GM18517 (cell line): Measurements from ENCODE around the gene AGL.
"Not testable (repeated sequence)": the region's sequence is repeated elsewhere in the genome, so short reads cannot be mapped to it uniquely, and the experiment has no call there.

Experiments used
- ATAC-seq: cut with Tn5 transposase; IDR thresholded peaks from one replicate; pipeline ENCODE4 v1.9.1; 2021; ENCODE audit warnings: mild to moderate bottlenecking, moderate library complexity; ENCODE audit not compliant: unreplicated experiment

The AGL gene

DNA sequence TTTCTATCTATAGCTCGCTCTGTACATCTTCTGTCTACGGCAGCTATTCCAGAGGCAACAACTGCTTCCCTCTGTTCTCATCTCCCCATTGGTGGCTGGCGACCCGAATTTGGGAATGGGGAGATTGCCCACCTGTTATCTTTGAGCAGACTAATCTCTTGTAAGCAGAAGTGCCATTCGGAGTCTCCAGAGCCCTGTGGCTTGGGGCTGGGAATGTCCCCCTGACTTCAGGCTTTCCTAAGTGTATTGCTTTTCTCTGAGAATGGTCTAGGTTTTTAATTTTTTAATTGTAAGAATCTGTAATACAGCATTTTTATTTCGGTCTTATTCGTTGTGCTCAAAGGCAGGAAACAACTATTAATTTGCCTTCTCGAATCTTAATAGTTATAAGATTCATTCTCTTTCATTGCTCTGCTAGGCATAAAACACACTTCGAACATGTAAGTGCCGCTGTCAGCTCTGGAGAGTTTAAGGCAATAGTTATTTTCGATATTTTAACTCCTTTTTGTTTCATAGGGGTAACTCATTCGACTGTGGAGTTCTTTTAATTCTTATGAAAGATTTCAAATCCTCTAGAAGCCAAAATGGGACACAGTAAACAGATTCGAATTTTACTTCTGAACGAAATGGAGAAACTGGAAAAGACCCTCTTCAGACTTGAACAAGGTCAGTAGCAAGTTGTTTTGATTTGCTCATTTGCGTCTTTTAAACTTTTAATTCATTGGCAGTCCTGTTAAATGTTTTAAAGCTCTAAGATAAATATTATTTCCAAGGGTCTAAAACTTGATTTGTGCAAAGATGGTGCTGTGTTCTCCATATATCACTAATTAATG is 514 bp downstream of the AGL start:
- peak; percentile 12 for ATAC-seq

DNA sequence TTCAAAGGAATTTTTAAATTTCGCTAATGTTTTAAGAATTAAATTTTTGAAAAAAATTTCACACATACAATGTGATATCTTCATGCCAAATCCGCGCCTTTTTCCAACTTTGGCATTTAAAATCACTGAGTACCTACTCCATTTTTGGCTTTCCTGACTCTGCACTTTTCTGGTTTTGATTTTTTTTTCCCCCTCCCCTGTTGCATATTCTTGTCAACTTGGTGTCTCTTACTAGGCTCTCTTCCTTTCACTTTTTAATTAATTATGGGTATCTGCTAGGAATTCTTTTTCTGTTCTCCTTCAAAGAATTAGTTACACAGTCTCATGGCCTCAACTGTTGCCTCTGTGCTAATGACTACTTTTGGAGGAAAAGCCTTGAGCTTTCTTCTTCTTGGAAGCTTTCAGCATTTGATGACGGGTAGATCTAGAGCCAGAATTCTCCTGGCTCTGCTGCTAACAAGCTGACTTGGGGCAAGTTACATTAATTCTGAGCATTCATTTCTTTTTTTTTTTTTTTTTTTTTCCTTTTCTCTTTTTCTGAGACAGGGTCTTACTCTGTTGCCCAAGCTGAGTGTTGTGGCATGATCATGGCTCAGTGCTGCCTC is 1.8 kb downstream of the AGL start:
- ATAC-seq, result no peak

DNA sequence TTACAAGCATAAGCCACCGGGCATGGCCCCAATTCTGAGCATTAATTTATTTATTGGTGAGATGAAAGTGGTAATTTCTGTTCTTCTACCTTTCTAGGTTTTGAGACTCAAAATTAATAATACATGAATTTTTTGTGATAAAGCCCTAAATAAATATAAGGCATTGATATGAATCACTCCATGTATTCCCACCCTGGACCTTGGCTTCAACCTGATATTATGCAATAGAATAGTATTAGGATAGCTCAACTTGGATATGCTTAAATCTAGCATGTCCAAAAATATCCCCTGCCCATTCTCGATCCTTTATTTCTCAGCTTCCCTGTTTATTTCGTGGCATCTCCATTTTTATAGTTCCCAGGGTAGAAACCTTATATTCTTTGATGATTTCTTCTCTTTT is 2.5 kb downstream of the AGL start:
- no peak for ATAC-seq

DNA sequence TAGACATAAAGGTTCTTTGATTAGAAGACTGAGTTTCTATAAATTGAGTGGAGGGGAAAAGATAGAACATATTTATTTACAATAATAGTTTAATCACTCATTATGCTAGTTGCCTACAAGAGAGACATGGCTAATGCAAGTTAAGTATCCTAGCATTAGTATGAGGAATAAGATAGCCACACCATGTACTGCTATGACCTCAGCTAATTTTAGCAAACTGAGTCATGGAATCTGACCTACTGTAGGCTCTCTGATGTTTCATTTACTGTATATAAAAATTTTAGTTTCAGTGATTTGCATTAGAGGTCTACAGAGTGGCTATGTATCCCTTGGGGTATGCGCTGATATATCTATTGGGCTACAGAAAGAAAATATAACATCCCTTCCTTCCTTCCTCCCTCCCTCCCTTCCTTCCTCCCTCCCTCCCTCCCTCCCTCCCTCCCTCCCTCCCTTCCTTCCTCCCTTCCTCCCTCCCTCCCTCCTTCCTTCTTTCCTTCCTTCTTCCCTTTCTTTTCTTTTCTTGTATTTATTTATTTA is 5.8 kb downstream of the AGL start:
- ATAC-seq, result no peak

DNA sequence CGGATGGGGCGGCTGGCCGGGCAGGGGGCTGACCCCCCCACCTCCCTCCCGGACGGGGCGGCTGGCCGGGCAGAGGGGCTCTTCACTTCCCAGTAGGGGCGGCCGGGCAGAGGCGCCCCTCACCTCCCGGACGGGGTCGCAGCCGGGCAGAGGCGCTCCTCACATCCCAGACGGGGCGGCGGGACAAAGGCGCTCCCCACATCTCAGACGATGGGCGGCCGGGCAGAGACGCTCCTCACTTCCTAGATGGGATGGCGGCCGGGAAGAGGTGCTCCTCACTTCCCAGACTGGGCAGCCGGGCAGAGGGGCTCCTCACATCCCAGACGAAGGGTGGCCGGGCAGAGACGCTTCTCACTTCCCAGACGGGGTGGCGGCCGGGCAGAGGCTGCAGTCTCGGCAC is 6.9 kb downstream of the AGL start:
- not testable (repeated sequence) for ATAC-seq

DNA sequence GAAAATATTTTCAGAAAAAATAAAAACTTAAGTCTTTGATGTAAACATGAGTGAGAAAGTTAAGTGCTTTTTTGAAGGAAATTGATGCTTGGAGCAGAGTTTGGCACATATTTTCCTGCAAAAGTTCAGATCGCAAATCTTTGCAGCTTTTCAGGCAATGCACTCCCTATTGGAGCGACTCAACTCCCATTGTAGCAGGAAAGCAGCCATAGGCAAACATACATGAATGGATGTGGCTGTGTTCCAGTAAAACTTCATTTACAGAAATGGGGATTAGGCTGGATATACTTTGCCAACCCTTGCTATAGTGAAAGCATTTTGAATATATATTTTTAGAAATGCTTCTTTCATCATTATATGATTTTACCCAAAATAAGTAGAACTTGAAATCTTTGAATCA is 8.1 kb downstream of the AGL start:
- ATAC-seq, result no peak

DNA sequence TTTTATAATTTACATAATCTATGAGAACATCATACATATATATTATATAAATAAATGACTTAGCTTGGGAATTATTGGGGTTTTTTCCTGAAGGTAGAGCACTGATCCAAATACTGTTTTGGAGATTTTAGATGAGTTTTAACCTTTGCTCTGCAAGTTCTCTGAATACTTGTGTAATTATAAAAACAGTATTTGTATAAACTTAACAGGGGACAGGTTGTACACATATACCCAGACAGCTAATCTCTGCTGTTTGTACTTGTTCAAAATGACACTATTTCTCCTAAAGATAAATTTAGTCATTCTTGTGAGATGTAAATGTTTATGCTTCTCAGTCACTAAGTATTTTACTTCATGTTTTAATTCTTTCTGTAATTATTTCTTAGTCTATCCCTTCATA is 8.7 kb downstream of the AGL start:
- no peak for ATAC-seq

DNA sequence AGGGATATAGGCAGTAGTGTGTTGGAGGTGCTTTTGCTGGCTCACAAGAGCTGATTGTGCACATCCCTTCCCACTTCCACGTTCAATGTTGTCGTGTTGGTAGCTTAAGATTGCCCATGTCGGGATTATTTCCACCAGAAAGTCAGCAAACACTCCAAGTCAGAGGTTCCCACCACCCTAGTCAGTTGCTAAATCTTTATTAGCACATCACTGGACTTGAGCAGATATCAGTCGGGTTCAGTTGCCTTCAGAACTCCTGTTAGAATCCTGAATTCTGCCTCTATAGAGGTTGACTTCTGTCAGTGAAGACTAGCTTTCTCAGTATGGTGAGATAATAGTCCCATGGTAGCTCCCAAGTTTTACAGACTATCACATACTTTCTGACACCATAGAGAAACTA is 10.5 kb downstream of the AGL start:
- no peak for ATAC-seq

DNA sequence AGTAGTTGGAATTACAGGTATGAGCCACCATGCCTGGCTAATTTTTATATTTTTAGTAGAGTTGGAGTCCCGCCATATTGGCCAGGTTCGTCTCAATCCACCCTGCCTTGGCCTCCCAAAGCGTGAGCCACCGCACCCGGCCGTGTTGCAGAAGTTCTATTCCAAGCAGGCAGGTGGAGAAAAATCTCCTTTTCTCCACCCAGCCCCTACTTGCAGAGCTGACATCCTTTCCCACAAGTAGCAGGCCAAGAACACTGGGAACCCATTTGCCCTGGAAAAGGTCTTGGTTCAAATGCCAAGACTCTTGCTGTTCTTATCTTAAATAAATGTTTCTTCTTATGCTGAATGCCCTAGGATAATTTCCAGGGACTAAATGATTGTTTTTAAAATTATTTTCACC is 17.5 kb downstream of the AGL start:
- ATAC-seq, result no peak

DNA sequence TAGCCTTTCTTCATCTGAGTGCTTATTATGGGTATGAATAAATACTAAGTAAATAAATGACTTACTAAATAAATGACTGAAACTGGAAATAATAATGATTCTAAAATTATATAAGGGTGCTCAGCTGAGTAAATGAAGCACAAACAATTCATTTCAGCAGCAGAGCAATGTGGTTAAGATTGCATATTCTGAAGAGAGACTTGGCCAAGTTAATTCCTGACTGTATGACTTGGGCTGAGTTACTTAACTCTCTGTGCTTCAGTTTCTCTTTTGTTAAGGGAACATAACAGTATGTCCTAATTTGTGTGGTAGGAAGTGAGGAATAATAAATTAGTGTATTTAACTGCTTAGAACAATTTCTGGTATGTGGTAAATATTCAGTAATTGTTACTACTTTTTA is 19.1 kb downstream of the AGL start:
- ATAC-seq, result no peak

DNA sequence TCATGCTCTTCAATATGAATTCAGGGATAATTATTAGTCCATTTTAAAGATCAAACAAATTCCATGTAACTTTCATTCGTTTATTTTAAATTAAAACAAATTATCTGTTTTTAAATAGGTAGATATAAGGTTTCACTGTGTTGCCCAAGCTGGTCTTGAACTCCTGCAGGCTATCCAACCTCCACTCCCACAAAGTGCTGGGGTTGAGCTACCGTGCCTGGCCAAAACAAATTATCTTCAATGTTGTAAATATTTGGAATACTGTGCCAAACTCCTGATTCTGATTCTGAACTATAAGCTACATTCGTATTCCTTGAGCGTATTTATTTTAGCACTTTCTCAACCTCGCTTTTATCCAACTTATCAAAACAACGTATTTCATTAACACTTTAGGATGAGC is 19.6 kb downstream of the AGL start:
- no peak for ATAC-seq

DNA sequence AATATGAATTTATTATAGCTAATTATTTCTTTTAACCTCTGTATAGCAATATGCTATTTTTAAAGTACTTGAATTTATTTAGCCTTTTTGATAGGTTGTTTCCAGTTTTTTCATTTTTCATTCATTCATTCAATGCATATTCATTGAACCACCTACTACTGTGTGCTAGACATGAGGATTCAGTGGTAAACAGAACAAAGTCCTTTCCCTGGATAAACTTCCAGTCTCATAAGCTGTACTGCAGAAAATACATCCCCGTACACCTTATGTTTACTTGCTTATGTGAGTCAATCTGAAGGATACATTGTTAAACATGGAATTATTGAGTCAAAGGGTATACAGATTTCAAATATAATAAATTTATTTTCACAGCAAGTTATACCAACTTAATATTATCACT is 21.9 kb downstream of the AGL start:
- ATAC-seq, result no peak

DNA sequence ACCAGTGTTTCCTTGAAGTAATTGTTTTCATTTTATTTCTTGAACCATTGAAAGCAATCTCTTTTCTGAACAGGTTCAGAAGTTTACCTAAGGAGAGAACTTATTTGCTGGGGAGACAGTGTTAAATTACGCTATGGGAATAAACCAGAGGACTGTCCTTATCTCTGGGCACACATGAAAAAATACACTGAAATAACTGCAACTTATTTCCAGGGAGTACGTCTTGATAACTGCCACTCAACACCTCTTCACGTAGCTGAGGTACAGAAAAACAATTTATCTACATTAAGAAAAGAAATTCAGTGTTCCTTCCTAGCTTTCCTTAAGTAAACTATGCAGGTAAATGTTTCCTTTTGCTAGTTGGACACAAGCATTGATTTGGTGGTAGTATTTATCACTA is 27.4 kb downstream of the AGL start:
- ATAC-seq, result no peak

DNA sequence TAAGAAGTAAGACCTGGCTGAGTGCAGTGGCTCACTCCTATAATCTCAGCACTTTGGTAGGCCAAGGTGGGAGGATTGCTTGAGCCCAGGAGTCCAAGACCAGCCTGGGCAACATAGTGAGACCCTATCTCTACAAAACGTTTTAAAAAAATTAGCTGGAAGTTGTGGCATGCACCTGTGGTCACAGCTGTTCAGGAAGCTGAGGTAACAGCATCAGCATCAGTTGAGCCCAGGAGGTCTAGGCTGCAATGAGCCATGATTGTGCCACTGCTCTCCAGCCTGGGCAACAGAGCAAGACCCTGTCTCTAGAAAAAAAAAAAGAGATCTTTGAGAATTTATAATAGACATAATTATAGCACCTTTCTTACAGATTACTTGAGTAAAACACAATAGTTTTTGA is 36.0 kb downstream of the AGL start:
- no peak for ATAC-seq

DNA sequence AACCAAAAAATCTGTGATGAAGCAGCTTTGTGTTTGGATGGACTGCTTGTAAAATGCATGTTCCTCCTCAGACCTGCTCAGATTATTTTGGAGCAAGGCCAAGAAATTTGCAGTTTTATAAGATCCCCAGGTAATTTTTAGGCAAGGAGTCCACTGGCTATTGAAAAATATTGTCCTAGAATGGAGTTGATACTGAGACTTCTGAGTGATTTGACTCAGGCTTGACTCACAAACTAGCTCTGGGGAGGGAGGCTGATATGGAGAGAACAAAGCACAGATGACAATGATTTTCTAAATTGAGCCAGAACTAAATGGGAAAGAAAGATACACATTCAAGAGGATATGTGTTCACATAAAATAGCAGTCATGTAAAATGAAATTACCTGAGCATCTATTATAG is 36.7 kb downstream of the AGL start:
- ATAC-seq, result no peak

DNA sequence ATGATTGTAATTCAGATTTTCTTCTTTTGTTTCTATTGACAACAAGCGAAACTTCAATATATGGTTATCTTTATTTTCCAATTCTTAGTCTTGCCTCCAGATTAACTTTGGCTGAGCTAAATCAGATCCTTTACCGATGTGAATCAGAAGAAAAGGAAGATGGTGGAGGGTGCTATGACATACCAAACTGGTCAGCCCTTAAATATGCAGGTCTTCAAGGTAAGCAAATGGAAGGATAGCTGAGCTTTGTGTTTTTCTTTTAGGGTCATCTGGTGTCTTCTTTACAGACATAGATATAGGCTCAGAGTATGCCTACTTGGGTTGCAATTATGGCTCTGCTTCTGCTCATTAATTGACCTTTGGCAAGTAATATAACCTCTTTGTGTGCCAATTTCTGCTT is 37.7 kb downstream of the AGL start:
- no peak for ATAC-seq

DNA sequence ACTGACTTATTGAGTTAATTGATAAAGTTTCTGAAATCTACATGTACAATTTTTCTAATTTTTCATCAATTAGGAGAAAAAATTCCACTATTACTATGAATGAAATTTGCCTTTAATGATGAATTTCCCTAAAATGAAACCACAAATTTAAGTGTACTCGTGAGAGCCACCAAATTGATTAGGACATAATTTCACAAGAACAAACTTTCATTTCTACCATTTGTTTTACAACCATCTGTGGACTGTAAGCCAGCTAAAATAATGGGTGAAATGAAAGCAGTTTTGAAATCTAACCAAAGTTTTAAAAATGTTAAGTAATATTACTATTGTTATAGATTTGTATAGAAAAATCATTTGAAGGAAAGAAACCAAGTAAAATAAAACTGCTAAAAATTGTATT is 41.8 kb downstream of the AGL start:
- no peak for ATAC-seq

DNA sequence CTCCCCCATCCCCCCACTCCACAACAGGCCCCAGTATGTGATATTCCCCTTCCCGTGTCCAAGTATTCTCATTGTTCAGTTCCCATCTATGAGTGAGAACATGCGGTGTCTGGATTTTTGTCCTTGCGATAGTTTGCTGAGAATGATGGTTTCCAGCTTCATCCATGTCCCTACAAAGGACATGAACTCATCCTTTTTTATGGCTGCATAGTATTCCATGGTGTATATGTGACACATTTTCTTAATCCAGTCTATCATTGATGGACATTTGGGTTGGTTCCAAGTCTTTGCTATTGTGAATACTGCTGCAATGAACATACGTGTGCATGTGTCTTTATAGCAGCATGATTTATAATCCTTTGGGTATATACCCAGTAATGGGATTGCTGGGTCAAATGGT is 53.1 kb downstream of the AGL start:
- ATAC-seq, result not testable (repeated sequence)

DNA sequence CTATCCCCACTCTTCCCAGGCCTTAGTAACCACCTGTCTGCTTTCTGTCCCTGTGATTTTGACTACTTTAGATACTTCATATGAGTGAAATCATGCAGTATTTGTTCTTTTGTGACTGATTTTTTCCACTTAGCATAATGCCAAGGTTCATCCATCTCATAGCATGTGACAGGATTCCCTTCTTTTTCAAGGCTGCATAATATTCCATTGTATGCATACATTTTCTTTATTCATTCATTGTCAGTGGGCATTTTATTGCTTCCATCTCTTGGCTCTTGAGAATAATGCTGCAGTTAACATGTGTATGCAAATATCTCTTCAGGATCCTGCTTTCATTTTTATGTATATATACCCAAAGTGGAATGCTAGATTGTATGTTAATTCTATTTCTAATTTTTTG is 56.4 kb downstream of the AGL start:
- ATAC-seq, result no peak

DNA sequence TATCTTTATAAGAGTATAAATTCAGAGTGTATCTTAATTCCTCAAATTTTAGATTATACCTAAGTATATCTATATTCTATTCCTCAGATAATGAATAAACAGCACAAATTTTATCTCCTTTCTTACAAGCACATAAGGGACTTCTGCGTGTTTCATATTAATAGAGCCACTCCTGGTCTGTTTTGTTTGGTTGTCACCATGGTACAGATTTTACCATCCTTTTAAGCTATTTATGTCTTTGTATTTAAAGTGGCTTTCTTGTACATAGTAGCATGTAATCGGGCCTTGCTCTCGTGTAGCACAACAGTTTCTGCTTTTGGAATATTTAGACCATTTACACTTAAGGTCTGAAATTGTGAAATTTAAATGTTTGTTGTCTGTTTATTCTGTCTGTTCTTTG is 67.1 kb downstream of the AGL start:
- ATAC-seq, result no peak

DNA sequence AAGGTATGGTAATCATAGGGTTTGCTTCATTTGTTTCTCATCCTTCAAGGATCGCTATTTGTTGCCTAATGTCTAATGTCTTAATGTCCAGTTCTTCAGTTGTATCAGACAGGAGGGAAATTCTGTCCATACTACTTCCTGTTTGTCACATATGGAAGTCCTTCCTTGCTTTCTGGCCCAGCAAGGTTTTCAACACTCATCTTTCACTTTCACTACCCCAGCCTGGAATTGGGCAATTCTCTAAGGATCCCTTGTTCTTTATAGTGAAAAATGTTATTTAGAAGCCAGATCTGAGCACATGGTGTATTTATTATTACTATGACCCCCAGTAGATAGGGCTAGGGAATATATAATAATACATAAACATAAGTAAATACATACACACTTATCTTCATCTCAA is 69.1 kb downstream of the AGL start:
- ATAC-seq, result no peak

DNA sequence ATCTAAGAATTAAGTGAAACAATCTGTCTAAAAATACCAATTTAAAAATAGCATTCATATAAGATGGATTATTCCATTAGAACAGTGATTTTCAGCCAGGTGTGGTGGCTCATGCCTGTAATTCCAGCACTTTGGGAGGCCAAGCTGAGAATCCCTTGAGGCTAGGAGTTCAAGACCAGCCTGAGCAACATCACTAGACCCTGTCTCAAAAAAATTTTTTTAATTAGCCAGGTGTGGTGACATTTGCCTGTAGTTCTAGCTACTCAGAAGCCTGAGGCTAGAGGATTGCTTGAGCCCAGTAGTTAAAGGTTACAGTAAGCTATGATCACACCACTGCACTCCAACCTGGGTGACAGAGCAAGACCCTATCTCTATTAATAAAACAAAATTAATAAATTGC is 84.6 kb downstream of the AGL start:
- no peak for ATAC-seq

DNA sequence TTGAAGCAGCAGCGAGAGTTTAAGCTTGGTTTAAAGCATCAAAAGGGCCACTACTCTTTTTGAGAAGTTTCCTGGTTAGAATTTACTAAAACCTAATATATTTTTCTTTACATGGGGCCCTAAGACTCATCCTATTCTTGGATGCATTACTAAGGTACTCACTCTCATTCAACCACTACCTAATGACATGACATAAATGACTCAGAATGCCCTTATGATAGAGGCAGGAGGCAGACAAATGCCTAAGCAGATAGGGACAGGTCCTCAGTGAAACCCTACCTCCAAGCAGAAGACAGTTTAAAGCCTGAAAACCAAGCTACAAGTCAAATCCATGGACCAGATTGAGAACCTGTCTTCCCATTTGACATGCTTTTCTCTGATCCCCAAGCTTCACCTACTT is 85.4 kb downstream of the AGL start:
- ATAC-seq, result no peak
